HG03571 (cell line): ENCODE results near the gene ARHGEF19.
"Not testable (repeated sequence)": the region's sequence is repeated elsewhere in the genome, so short reads cannot be mapped to it uniquely, and the experiment has no call there.

Experiments used
- ATAC-seq: cut with Tn5 transposase; IDR thresholded peaks from one replicate; pipeline ENCODE4 v1.9.1; 2021; ENCODE audit not compliant: unreplicated experiment

Gene ARHGEF19

DNA sequence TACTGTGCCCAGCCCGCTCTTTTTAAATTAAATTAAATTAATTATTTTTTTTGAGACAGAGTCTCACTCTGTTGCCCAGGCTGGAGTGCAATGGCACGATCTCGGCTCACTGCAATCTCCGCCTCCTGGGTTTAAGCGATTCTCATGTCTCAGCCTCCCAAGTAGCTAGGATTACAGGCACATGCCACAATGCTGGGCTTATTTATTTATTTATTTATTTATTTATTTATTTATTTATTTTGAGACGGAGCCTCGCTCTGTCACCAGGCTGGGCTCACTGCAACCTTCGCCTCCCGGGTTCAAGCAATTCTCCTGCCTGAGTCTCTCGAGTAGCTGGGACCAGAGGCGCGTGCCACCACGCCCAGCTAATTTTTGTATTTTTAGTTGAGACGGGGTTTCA is 10.3 kb upstream of the ARHGEF19 start:
- ATAC-seq = not testable (repeated sequence)

DNA sequence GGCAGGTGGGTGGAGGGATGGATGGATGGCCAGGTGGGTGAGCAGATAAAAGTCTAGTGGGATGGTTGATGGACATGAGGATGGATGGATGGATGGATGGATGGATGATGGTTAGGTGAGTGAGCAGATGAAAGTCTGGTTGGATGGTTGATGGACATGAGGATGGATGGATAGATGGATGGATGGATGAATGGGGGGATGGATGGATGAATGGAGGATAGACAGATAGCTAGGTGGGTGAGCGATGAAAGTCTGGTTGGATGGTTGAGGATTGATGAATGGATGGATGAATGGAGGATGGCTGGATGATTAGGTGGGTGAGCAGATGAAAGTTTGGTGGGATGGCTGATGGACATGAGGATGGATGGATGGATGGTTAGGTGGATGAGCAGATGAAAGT is 9.0 kb upstream of the ARHGEF19 start:
- no peak for ATAC-seq

DNA sequence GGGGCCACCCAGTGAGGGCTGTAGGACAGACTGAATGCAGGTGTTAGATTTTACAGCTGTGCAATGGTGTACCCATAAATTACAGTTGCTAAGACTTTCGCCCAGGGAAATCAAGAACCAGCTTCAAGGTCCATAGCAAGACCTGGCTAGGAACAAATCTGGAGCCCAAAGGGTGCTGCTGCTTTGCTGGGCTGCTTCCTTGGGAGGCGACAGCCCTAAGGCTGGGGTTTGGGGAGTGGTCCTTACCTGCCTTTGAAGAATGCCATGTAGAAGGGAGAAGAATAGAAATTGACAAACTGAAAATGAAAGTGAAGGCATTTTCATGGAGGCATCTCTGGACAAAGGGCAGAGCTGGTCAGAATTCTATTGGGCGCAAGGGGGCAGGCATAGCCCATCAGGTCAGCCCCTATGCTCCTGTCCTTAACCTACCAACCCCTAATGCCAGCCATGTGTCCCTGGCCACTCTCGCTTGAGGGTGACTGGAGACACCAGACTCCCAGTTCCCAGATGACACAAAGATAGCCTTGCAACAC is 7.6 kb upstream of the ARHGEF19 start:
- no peak for ATAC-seq

DNA sequence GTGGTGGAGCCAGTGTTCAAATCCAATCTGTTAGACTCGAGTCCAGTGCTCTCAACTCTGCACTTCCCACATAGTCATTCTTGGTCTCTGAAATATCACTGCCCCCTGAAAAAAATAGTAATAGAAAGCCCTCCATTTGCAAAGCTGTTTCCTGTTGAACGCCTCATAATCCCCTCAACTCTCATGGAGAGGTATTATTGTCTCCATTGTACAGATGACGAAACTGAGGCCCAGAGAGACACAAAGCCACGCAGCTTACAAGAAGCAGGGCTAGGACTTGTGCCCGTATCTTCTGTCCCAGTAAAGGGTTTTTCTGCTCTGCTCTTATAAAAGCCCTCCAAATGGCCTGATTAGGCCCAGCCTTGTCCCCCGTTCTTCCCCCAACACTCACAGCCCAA is 6.2 kb upstream of the ARHGEF19 start:
- no peak for ATAC-seq

DNA sequence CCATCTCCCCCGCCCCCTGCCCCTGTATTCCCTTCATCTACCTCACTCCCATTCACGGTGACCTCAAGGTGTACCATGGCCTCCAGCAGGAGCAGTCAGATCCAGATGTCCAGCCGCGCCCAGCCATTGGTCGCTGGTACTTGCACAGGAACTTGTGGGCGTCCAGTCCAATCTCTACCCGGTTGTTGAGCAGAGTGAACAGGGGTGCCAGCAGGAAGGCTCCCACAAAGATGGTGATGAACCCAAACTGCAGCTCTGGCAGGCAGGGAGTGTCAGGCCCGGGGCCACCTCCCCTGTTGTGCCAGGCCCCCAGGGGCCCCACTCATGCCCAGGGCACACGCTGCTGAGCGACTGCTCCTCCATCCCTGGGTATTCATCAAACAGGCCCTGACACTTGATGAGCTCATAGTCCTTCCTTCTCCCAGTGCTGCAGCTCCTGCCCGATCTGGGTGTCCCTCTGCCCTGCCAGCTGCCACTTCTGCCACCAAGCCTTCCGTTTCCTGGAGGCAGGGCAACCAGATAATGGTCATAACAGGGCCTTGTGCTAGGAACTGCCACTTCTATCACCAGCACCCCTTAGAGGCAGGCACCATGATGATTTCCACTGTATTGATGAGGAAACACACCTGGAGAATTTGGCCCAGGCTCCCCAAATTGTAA is 5.7 kb upstream of the ARHGEF19 start:
- no peak for ATAC-seq

DNA sequence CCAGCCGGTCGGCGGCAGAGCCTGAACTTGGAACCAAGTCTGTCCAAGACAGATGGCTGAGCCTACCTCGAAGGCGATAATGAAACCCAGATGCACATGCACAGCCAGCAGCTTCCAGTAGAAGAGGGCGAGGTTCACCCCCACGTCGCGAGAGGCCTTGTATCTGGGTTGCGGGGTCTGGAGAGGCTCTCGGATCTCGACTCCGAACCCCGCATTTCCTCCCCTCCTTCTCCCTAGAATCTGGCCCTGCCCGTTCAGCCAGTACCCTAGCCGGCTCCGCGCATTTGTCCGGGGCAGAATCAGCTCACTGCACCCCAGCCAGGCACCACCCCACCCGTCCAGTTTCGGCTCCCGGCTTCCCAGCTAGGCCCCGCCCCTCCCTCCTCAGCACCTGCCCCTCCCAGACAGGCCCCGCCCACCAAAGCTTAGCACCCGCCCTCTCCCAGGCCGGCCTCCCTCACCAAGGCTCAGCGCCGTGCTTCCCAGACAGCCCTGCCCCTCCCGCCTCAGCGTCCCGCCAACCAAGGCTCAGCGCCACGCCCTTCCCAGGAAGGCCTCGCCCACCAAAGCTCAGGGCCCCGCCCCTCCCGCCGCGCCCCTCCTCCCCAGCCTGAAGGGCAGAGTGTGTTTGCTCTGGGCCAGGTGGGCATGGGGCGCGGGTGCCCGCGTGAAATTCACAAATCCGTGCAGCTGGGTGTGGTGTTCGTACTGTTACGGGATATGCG is 4.8 kb upstream of the ARHGEF19 start:
- peak; percentile 93 for ATAC-seq

DNA sequence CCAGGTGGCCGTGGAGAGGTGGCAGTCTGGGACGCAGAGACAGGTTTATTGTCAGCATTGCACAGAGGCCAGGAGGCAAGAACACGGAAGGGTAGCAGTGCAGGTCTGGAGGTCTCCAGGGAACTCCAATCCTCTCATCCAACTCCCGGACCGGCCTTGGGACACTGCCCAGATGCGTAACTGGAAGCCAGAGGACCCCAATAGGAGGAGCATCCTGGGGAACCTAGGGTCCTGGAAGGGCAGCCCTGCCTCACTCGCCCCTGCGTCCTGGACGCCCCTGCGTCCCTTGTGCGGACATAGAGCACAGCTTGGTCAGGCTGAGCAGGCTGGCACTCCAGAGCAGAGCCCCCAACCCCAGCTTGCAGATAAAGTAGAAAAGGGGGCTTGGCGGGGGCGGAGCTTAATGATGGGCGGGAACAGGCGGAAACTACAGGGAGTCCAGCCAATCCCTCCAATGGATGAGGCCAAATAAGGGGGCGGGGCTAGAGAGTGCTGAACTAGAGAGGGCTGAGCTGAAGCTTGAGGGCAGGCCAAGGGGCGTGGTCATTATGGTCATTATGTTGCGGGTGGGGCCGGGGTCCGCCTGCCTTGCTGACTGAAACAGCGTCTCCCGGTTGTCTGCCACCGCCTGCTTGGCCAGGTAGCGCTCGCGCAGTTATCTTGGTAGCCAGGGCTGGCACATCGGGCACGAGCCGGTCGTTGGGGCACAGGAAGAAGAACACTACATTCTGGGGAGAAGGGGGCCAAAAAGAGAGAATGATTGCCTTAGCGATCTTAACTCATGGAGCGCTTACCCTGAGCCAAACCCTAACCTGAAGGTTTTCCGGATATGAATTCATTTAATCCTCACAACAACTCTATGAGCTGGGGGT is 3.7 kb upstream of the ARHGEF19 start:
- ATAC-seq = no peak

DNA sequence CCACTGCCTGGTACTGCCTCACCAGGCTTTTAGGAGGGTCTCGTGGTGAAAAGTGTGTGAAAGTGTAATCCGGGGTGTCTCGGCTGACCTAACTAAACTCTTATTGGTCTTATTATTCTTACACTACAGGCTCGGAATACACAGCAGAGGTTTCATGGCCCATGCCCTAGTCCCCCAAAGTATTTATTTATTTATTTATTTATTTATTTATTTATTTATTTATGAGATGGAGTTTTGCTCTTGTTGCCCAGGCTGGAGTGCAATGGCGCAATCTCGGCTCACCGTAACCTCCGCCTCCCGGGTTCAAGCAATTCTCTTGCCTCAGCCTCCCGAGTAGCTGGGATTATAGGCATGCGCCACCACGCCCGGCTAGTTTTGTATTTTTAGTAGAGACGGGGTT is 2.8 kb upstream of the ARHGEF19 start:
- not testable (repeated sequence) for ATAC-seq

DNA sequence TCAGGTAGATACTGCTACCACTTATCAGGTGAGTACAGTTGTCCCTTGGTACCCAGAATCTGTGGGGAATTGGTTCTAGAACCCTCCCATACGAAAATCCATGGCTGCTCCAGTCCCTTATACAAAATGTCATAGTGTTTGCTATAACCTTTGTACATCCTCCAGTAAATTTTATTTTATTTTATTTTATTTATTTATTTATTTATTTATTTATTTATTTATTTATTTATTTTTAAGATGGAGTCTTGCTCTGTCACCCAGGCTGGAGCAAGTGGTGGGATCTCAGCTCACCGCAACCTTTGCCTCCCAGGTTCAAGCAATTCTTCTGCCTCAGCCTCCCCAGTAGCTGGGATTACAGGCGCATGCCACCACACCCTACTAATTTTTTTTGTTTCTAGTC is 1.1 kb upstream of the ARHGEF19 start:
- ATAC-seq = not testable (repeated sequence)

DNA sequence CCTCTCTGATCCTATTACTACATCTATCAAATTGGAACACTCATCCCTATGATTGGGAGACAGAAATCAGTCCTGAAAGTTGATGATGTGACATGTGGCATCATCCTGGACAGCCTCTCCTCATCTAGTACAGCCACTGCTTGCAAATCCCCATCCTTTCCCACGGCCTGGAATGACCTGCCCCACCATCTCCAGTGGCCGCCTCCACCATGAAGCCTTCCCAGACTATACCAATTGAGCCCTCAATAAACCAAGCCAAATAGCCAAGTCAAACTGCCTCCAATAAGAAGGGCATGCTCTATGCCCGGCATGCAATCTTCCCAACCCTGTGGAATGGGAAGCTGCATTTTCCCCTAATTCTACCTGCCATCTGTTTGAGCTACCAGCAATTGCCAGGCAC is 561 bp upstream of the ARHGEF19 start:
- ATAC-seq = no peak

DNA sequence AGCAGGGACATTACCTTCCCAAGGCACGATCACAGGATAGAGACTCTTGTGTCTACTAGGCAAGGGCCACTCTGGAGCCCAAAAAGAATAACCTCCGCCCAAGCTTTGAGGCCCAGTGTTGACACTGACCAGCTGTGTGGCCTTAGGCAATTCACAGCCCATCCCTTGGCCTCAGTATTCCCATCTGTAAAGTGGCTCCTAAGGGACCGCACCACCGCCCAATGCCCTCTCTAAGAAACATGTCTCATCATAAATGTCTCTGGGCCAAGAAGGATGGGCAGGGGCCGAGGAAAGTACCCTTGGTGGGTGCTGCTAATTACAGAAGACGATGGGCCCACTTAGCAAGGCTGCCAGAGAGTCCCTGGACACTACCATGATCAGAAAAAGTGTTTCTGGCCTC is 628 bp downstream of the ARHGEF19 start:
- no peak for ATAC-seq

DNA sequence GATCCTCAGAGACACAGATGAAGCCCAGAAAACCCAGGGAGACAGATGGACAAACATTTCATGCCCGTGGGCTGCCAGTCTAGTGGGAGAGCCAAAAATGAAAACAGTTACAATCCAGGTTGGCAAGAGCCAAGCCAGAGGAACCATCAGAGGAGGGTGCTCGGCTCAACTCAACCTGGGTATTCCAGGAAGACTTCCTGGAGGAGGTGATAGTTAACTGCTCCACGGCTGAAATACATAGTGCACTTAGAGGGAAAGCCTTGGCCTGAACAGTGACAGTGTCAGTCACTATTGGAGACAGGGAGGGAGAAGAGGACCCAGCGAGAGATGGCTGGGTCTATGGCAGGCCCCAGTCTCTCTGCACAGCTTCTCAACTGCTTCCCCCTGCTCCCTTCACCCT is 1.9 kb downstream of the ARHGEF19 start:
- ATAC-seq = no peak

DNA sequence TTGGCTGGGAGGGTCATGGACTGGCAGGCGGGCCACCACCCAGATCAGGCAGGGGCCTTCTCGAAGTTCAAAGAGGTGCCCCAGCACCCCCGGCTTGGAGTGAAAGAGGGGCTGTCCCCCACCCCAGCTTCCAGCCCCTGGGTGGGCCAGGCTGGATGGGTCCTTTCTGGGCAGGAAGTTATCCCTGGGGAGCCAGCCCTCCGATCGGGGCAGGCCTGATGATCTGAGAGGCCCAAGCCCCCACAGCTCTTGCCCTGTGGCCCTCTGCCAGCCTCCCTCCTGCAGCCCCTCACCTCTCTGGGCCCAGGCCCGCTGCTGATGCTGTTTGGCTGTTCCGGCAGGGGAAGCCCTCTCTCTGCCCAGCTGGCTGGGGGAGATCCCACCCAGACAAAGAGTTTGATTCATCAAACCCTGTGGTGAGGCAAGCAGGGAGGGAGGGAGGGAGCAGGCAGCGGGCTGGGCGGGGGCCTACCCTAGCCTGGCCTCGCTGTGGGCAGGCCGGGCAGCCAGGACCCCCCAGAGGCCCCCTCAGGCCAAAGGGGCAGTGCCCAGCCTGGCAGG is 2.5 kb downstream of the ARHGEF19 start:
- no peak for ATAC-seq

DNA sequence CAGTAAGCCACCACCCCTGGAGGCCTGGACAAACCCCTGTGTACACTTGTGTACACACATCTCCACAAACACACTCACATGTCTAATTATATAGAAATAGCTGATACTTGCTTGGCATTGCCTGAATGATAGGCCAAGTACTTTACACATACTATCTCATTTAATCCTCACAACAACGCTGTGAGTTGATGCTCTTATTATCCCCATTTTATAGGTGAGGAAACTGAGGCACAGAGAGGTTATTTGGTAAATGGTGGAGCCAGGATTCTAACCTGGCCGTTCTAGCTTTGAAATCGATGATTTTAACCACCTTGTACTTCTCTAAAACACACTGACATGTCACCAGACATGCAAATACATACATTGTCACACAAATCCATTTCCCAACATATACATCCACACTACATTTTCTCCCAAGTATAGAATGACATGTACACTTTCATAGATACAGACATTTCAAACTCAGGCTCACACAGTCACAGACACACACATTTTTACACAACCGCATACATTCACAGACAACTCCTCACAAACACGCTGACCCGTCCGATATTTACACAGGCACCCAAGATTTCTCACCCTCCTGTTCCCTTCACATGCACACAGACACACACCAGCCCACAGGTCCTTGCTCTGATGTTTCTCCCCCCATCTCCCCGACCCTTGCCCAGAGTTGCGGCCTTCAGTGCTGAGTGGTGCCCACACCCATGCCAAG is 3.2 kb downstream of the ARHGEF19 start:
- ATAC-seq = no peak

DNA sequence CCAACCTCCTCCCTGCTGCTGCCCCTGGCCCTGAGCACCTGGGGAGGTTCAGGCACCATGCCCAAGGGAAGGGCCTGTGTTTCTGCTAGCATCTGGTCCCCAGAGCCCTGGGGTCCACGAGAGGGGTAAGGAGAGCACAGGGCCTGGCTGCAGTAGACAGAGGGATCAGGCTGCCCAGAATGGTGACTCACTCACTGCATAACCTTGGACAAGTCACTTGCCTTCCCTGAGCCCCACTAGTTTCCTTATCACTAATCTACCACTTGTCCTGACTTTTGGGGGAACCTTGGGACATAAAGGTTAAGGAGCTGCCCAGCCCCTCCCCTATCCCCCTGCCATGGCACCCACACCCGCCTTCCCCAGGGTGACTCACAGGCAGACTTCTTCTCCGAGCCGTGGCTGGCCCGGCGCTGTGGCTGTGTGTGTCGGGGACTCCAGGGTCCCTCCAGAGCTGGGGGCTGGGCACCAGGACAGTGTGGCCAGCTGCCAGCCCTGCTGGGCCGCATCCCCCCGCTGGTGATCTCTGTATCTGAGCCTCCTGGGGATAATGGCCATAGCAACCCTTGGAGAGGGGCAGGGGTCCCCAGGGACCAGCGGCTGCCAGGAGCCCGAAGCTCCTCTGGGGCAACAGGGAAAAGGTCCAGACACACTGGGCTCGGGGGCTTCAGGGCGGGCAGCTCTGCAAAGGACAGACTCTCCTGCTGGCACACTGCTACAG is 4.0 kb downstream of the ARHGEF19 start:
- no peak for ATAC-seq

DNA sequence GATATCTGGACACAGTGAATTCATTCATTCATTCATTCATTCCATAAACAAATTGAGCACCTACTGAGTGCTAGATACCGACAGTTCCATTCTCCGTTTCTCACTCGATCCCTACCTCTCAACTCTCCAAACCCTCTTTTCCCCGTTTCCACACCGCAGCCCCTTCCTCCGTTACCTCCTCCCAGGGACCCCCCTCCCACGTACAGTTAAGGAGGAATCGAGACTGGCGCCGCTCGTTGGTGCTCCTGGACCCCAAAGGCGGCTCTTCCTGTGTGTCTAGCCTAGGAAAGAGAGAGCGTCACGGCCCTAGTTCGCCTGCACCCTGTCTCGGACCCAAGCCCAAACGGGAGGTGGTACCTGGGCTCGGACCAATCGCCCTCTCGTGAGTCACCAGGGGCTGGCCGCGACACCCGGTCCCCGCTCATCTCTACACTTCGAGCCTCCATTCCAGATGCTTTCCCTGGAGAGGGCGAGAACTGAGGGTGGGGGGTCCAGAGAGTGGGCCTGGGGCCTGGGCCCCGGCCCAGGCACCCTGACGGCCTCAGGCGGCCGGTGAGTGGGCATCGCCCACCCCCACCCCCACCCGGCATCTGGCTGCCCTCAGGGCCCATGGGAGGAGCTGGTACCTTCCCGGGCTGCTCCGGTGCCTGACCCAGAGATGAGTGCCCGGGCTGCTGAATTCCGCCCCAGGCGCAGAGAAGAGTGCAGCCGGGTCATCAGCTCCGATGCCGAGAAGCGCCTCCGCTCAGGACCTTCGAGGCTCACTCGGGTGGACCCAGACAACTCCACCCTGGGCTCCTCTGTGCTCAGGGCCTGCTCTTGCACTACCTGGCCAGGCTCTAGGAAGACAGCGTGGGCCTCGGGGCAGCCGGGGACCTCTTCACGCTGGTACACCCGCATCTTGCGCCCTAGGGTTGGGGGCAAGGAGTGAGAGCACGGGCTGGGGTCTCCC is 4.9 kb downstream of the ARHGEF19 start:
- no peak for ATAC-seq

DNA sequence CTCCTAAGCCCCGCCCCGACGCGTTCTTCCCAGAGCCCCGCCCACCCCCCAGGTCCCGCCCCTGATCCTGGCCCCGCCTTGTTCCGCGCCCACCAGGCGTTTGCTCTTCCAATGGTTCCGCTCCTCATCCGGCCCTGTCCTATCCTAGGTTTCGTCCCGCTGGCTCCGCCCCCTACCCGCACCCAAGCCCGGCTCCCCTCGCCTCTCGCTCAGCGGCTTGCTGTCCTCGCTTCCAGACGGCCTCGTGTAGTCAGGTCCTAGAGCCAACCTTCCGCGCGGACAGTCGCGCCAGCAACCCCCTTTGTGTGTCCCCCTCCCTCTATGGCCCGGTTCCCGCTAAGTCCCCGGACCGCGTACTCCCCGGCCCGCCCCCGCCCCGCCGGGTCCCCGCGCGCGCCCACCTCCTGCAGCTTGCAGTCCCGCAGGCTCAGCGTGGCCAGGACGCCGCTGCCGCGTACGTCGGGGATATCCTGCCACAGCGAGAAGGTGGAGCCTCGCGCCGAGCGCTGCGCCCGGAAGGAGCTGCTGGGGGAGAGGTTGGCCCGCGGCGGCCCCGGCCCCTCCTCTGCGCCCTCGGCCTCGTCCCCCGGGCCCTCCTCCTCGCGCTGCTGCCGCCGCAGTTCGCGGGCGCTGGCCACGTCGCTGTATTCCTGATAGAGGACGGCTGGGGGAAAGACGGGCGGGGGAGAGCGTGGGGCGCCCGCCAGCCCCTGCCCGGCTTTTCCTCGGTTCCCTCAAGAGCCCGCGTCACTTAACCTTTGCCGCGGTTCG is 5.7 kb downstream of the ARHGEF19 start:
- ATAC-seq = peak; percentile 67

DNA sequence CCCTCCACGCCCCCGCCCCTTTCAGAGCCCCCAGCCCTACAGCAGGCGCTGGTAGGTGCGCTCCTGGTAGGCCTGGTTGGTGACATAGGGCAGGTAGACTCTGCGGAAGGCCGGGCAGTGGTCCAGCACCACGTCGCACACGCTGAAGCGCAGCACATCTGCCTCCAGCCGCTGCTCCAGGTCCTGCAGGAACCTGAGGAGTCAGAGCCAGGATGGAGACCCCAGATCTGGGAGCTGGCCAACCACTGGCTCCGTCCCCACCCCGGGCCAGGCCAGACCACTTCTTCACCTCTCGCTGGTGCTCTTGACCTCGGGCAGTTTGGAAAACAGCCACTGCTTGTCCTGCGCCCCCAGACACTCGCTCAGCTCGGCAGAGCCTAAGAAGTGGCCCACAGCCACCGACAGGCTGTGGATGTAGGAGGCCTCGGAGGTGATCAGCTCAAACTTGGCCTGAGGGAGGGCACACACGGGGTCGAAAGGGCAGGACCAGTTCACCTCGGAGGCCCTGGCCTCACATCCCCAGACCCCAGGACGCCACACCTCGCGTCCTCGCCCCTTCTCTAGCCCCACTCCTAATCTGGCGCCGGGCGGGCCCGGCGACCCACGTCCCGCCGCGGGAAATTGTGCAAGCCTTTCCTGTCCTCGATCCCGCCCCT is 6.4 kb downstream of the ARHGEF19 start:
- ATAC-seq = no peak
